Esophagus squamous epithelium (tissue), 5 donors: ENCODE measurements around the gene TGFBR3. TPM values are rescaled to one million over a fixed set of nuclear protein-coding genes. Genes with fewer than 3 reads are reported as not detected.

Experiments
- DNase-seq: peaks from one replicate; lab custom pipeline; 2025; lab: John Stamatoyannopoulos, UW
- H3K27ac ChIP-seq, 4 donors: fragments of 200-600 bp; sonication (generic); one replicate each; pipeline ENCODE4 v1.5.1; 2016 to 2019; ENCODE audit warnings: mild to moderate bottlenecking in 1 of 4
- H3K27me3 ChIP-seq, 4 donors: fragments of 200-600 bp; sonication (generic); 1 replicate in 3 of 4; 2 replicates in 1 of 4; pipeline versions ENCODE4 v1.5.1 to v1.6.0; 2017 to 2021; ENCODE audit warnings: antibody characterized with exemption in 1 of 4
- H3K36me3 ChIP-seq, 3 donors: fragments of 200-600 bp; sonication (generic); one replicate each; pipeline ENCODE4 v1.5.1; 2016 to 2019
- H3K4me1 ChIP-seq, 3 donors: fragments of 200-600 bp; sonication (generic); one replicate each; pipeline ENCODE4 v1.5.1; 2017 to 2019
- H3K4me3 ChIP-seq, 4 donors: fragments of 200-600 bp; sonication (generic); 1 replicate in 3 of 4; 2 replicates in 1 of 4; pipeline ENCODE4 v1.5.1; 2016 to 2019; ENCODE audit warnings: mild to moderate bottlenecking in 2 of 4, moderate library complexity in 1 of 4
- H3K9me3 ChIP-seq, 3 donors: fragments of 200-600 bp; sonication (generic); one replicate each; pipeline ENCODE4 v1.5.1; 2016 to 2019
- POLR2A ChIP-seq, 4 donors: fragments of 450-650 bp; IDR thresholded peaks; one replicate each; pipeline ENCODE4 v1.6.1; 2017; ENCODE audit warnings: antibody characterized with exemption in 4 of 4, mild to moderate bottlenecking in 4 of 4, moderate library complexity in 3 of 4
- WGBS, 2 donors: methylation state at CpG; one replicate each; pipeline ENCODE4 v1.1.5; 2018; 5-methylcytosine and 5-hydroxymethylcytosine counted together
- intact Hi-C: fragments of 100-400 bp; cut with DNase I; formaldehyde crosslinking; loops from one replicate; pipeline ENCODE4 v1.15.0; 2022
- total RNA-seq, 4 donors: library from RNA; depleted of rRNA; stranded (reverse); fragments of >200 nt; gene quantifications; one replicate each; pipeline ENCODE4 v1.1.0, GENCODE V29; 2016
- TF ChIP-seq, protein P1 (sequence below), 6 experiments: fragments of 450-650 bp in 4 of 6; fragments of 200-600 bp in 2 of 6; sonication (generic) in 2 of 6; IDR thresholded peaks; one replicate each; pipeline ENCODE4 v1.5.1; 2016 to 2019; ENCODE audit warnings: antibody characterized with exemption in 6 of 6, mild to moderate bottlenecking in 4 of 6, moderate library complexity in 4 of 6
- donor health status: DM: yes; HTN: yes; CAD: no.

Gene TGFBR3
- total RNA-seq, 4 donors from 2014 or later: 11.3 to 119 (median 30.7) TPM

GRCh38 chr1:91891969-91892368 is 6.0 kb upstream of the TGFBR3 start:
- Histone ChIP-seq H3K9me3 (no peaks in the 10 kb centered on the region), H3K27ac (peak overlapping the region in 3 of 4 donors; percentile 28 to 78 (median 54)), H3K36me3 (no peaks in the 10 kb centered on the region), H3K27me3 (no peaks in the 10 kb centered on the region), H3K4me3 (no peak overlapping the region), H3K4me1 (peaks cover 4 to 35% (median 21%) of the 10 kb centered on the region in 3 donors)
- no peak for TF ChIP-seq POLR2A (IDR thresholded peaks at IDR 0.05)
- TF ChIP-seq, protein P1, sequence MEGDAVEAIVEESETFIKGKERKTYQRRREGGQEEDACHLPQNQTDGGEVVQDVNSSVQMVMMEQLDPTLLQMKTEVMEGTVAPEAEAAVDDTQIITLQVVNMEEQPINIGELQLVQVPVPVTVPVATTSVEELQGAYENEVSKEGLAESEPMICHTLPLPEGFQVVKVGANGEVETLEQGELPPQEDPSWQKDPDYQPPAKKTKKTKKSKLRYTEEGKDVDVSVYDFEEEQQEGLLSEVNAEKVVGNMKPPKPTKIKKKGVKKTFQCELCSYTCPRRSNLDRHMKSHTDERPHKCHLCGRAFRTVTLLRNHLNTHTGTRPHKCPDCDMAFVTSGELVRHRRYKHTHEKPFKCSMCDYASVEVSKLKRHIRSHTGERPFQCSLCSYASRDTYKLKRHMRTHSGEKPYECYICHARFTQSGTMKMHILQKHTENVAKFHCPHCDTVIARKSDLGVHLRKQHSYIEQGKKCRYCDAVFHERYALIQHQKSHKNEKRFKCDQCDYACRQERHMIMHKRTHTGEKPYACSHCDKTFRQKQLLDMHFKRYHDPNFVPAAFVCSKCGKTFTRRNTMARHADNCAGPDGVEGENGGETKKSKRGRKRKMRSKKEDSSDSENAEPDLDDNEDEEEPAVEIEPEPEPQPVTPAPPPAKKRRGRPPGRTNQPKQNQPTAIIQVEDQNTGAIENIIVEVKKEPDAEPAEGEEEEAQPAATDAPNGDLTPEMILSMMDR (IDR thresholded peaks at IDR 0.05): no peak
- WGBS, 2 donors: 57 to 63% methylated on average over 1 of the region's 1 CpG
- no peak for DNase-seq
- intact Hi-C loops: no loop called here

GRCh38 chr1:91891454-91891853 is 5.5 kb upstream of the TGFBR3 start:
- H3K4me3 ChIP-seq: no peak overlapping the region
- 29 to 34% methylated on average over 3 of the region's 3 CpGs for WGBS, 2 donors
- H3K27ac ChIP-seq: peak overlapping the region; percentile 22 to 78 (median 64)
- peaks cover 4 to 40% (median 21%) of the 10 kb centered on the region in 3 donors for H3K4me1 ChIP-seq
- H3K27me3 ChIP-seq: no peaks in the 10 kb centered on the region
- no peaks in the 10 kb centered on the region for H3K36me3 ChIP-seq
- no peaks in the 10 kb centered on the region for H3K9me3 ChIP-seq
- no peak for DNase-seq
- TF ChIP-seq POLR2A (IDR thresholded peaks at IDR 0.05): no peak
- TF ChIP-seq, protein P1 (IDR thresholded peaks at IDR 0.05): no peak
- intact Hi-C loops: no loop called here

GRCh38 chr1:91889717-91890459 is 3.9 kb upstream of the TGFBR3 start:
- H3K27ac ChIP-seq: peak overlapping the region in 3 of 4 donors; percentile 58 to 78 (median 73)
- no peaks in the 10 kb centered on the region for H3K9me3 ChIP-seq
- no peaks in the 10 kb centered on the region for H3K36me3 ChIP-seq
- intact Hi-C loops: no loop called here
- no peak overlapping the region for H3K4me3 ChIP-seq
- H3K4me1 ChIP-seq: peaks cover 4 to 52% (median 21%) of the 10 kb centered on the region in 3 donors
- H3K27me3 ChIP-seq: no peaks in the 10 kb centered on the region
- no peak for DNase-seq
- 42 to 65% methylated on average over 2 to 5 of the region's 5 CpGs for WGBS, 2 donors
- TF ChIP-seq, protein P1 (IDR thresholded peaks at IDR 0.05): peak in 1 of 6 experiments; percentile 15
- TF ChIP-seq POLR2A (IDR thresholded peaks at IDR 0.05): no peak

DNA sequence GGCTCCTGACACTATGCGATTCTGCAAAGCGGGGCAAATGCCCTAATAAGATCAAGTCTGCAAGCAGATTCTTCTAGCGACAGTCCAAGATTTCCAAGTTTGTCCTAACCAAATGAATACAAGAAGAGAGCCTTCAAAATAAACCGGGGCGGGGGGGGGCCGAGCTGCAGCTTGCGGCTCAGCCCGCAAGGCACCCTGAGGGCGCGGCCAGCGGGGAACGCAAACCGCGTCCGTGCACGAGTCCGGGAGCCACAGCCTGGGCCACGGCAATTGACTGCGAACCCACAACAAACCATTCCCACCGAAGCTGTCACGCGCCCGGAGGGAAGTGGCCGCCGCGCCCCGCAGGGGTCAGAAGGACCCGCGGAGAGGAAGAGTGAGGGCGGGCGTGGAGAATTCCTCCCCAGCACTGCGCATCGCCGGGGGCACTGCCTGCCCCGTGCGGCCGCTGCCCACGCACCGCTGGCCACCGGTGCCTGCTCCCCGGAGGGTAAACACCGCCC is 687 bp downstream of the TGFBR3 start:
- no peaks in the 10 kb centered on the region for H3K9me3 ChIP-seq
- TF ChIP-seq, protein P1 (IDR thresholded peaks at IDR 0.05): no peak
- TF ChIP-seq POLR2A (IDR thresholded peaks at IDR 0.05): peak in 1 of 4 donors; percentile 10
- no peaks in the 10 kb centered on the region for H3K36me3 ChIP-seq
- DNase-seq: no peak
- 0 to 7% methylated on average over 3 to 18 of the region's 42 CpGs for WGBS, 2 donors
- peak overlapping the region; percentile 80 to 99 (median 89) for H3K4me3 ChIP-seq
- intact Hi-C loops: no loop called here
- no peaks in the 10 kb centered on the region for H3K27me3 ChIP-seq
- H3K27ac ChIP-seq: peak overlapping the region; percentile 90 to 98 (median 94)
- H3K4me1 ChIP-seq: peaks cover 4 to 73% (median 18%) of the 10 kb centered on the region in 3 donors
